Vagina (tissue), 2 donors: ENCODE data around the gene GLCCI1. TPM values are rescaled to one million over a fixed set of nuclear protein-coding genes. Genes with fewer than 3 reads are reported as not detected.

Source experiments
- DNase-seq, 2 donors: peaks; one replicate each; pipeline ENCODE4 v3.0.0-alpha.2; 2017; ENCODE audit errors: extremely low spot score in 2 of 2
- H3K27ac ChIP-seq: fragments of 200-600 bp; sonication (generic); one replicate; pipeline ENCODE4 v1.5.1; 2019
- H3K27me3 ChIP-seq: fragments of 200-600 bp; sonication (generic); one replicate; pipeline ENCODE4 v1.5.1; 2019
- H3K36me3 ChIP-seq, 2 donors: fragments of 200-600 bp; sonication (generic); one replicate each; pipeline ENCODE4 v1.5.1; 2017 to 2019
- H3K4me1 ChIP-seq: fragments of 200-600 bp; sonication (generic); one replicate; pipeline ENCODE4 v1.5.1; 2019
- H3K4me3 ChIP-seq, 2 donors: fragments of 200-600 bp; sonication (generic); 1 replicate in 1 of 2; 2 replicates in 1 of 2; pipeline ENCODE4 v1.5.1; 2016 to 2019
- H3K9me3 ChIP-seq: fragments of 200-600 bp; sonication (generic); one replicate; pipeline ENCODE4 v1.5.1; 2019
- CTCF ChIP-seq, 3 experiments: fragments of 450-650 bp in 2 of 3; fragments of 200-600 bp in 1 of 3; sonication (generic) in 1 of 3; IDR thresholded peaks; one replicate each; pipeline ENCODE4 v1.5.1; 2017 to 2019; ENCODE audit warnings: antibody characterized with exemption in 3 of 3, mild to moderate bottlenecking in 2 of 3, moderate library complexity in 2 of 3
- POLR2A ChIP-seq, 2 donors: fragments of 450-650 bp; IDR thresholded peaks; one replicate each; pipeline ENCODE4 v1.6.1; 2017; ENCODE audit warnings: antibody characterized with exemption in 2 of 2, mild to moderate bottlenecking in 2 of 2, moderate library complexity in 2 of 2
- POLR2AphosphoS5 ChIP-seq, 2 donors: sonication (generic); formaldehyde crosslinking; IDR thresholded peaks; one replicate each; pipeline ENCODE4 v1.9.0; 2017; ENCODE audit warnings: antibody characterized with exemption in 2 of 2, mild to moderate bottlenecking in 2 of 2, low read depth in 1 of 2; ENCODE audit not compliant: insufficient read depth in 1 of 2
- intact Hi-C: fragments of 100-400 bp; cut with DNase I; formaldehyde crosslinking; loops from one replicate; pipeline ENCODE4 v1.15.1; 2023
- total RNA-seq: library from RNA; depleted of rRNA; stranded (reverse); fragments of >200 nt; gene quantifications from one replicate; pipeline ENCODE4 v1.2.3, GENCODE V29; 2016

Gene GLCCI1
- total RNA-seq, 1 donor from 2014 or later, result 9.1 TPM

DNA sequence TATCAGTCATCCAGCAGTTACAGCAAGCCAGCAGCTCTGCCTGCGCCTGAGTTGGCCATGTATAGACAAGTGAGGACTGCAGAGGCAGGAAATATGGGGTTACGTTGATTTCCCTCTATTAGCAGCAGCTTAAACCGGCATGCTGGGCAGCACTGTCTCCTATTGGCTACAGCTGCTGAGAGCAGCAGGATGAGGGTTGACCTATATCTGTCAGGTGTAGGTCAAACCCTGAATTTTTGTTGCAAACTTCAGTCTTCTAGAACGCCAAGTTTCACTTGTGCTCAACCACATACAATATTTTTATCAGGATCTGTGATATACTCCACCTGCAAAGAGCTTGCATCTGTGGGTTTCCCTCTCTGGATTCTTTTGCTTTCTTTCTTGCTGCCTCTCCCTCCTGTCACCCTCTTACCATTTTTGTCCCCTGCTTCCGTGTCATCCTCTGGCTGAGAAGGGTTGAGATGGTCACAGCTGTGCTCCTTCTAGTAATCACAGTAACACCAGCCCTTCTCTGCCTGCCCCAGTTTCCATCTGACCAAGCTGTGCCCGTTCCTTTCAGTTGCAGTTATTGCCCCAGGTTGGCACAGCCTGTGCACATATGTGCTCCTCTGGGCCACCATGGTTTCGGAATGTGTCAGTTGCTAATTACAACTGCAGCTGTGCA, 23.8 kb upstream of the GLCCI1 start:
- Histone ChIP-seq H3K27me3 (no peaks in the 10 kb centered on the region), H3K9me3 (no peaks in the 10 kb centered on the region), H3K27ac (no peak overlapping the region), H3K4me3 (no peak overlapping the region), H3K4me1 (no peaks in the 10 kb centered on the region), H3K36me3 (no peaks in the 10 kb centered on the region)
- intact Hi-C loops, result no loop called here
- DNase-seq, result no peak
- TF ChIP-seq POLR2AphosphoS5 (IDR thresholded peaks at IDR 0.05; ENCODE audit: insufficient read depth in 1 of 2, low read depth in 1 of 2), result no peak
- no peak for TF ChIP-seq CTCF (IDR thresholded peaks at IDR 0.05)
- no peak for TF ChIP-seq POLR2A (IDR thresholded peaks at IDR 0.05)

DNA sequence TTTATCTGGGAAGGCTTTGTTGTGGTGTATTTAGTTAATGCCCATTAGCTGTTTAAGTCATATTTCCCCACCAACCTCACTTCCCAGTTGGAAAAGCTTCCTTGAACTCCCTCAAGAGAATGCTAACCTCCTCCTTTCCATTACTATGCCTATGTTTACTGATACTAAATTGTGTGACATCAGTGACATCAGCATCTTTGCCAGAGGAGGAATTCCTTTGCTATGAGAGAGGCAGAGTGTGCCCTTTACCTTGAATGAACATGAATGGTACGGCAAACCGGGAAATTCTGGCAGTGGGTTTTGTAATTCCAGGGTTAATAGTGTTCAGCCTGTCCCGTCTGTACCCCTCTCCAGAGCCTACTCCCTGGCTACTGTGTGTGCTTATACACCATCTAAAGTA, 22.1 kb upstream of the GLCCI1 start:
- no peaks in the 10 kb centered on the region for H3K27me3 ChIP-seq
- H3K9me3 ChIP-seq, result no peaks in the 10 kb centered on the region
- no peaks in the 10 kb centered on the region for H3K36me3 ChIP-seq
- DNase-seq, result no peak
- H3K4me3 ChIP-seq, result no peak overlapping the region
- TF ChIP-seq CTCF (IDR thresholded peaks at IDR 0.05), result no peak
- TF ChIP-seq POLR2AphosphoS5 (IDR thresholded peaks at IDR 0.05; ENCODE audit: insufficient read depth in 1 of 2, low read depth in 1 of 2), result no peak
- no peak for TF ChIP-seq POLR2A (IDR thresholded peaks at IDR 0.05)
- H3K4me1 ChIP-seq, result no peaks in the 10 kb centered on the region
- intact Hi-C loops, result no loop called here
- H3K27ac ChIP-seq, result no peak overlapping the region

- no peak for DNase-seq
- H3K36me3 ChIP-seq, result no peaks in the 10 kb centered on the region
- H3K27me3 ChIP-seq, result no peaks in the 10 kb centered on the region
- TF ChIP-seq CTCF (IDR thresholded peaks at IDR 0.05) (no peak), POLR2A (IDR thresholded peaks at IDR 0.05) (no peak), POLR2AphosphoS5 (IDR thresholded peaks at IDR 0.05; ENCODE audit: insufficient read depth in 1 of 2, low read depth in 1 of 2) (no peak)
- no peaks in the 10 kb centered on the region for H3K4me1 ChIP-seq
- H3K9me3 ChIP-seq, result no peaks in the 10 kb centered on the region
- no peak overlapping the region for H3K4me3 ChIP-seq
- intact Hi-C loops, result no loop called here
- no peak overlapping the region for H3K27ac ChIP-seq
These were observed 20.4 kb upstream of the GLCCI1 start for GRCh38 chr7:7948232-7948631.

GRCh38 chr7:7953806-7954205, 14.8 kb upstream of the GLCCI1 start:
- Histone ChIP-seq H3K27ac (no peak overlapping the region), H3K9me3 (no peaks in the 10 kb centered on the region), H3K4me1 (no peaks in the 10 kb centered on the region), H3K27me3 (no peaks in the 10 kb centered on the region), H3K4me3 (no peak overlapping the region), H3K36me3 (no peaks in the 10 kb centered on the region)
- intact Hi-C loops, result no loop called here
- TF ChIP-seq POLR2A (IDR thresholded peaks at IDR 0.05), result no peak
- TF ChIP-seq POLR2AphosphoS5 (IDR thresholded peaks at IDR 0.05; ENCODE audit: insufficient read depth in 1 of 2, low read depth in 1 of 2), result no peak
- TF ChIP-seq CTCF (IDR thresholded peaks at IDR 0.05), result no peak
- DNase-seq, result no peak

DNA sequence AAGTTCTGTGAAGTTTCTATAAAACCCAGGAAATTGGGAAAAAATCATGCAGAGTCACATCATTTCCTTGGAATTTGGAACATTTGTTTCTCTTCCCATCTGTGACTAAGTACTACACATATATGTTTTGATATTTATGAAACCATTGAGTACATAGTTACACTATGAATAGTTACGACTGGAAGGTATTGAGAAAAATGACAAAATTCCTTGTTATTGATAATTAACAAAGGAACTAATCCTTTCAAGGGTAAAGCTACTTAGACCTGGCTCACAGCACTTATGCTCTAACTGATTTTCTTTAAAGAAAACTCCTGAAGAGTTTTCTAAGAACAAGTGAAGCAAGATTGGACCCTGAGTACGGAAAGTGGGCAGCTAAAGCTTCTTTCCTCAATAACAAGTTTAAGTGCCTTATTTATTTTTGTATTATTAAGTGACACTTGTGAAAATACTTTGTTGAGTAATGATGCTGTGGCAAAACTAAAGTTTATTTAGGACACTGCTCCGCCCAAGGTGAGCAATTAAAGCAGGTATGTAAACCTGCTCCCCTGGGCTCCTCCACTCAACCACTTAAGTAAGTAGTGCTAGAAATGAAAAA, 12.0 kb upstream of the GLCCI1 start:
- H3K4me1 ChIP-seq, result no peaks in the 10 kb centered on the region
- intact Hi-C loops, result no loop called here
- no peak overlapping the region for H3K4me3 ChIP-seq
- H3K27me3 ChIP-seq, result no peaks in the 10 kb centered on the region
- no peak overlapping the region for H3K27ac ChIP-seq
- H3K36me3 ChIP-seq, result no peaks in the 10 kb centered on the region
- DNase-seq, result no peak
- no peaks in the 10 kb centered on the region for H3K9me3 ChIP-seq
- no peak for TF ChIP-seq POLR2AphosphoS5 (IDR thresholded peaks at IDR 0.05; ENCODE audit: insufficient read depth in 1 of 2, low read depth in 1 of 2)
- TF ChIP-seq CTCF (IDR thresholded peaks at IDR 0.05), result no peak
- TF ChIP-seq POLR2A (IDR thresholded peaks at IDR 0.05), result no peak
